Stimulated activated CD8-positive, alpha-beta memory T cell treated with anti-CD3 and anti-CD28 coated beads, Interleukin-7, amount 100 ng/mL, for 4 hours (primary cell): ENCODE data around the gene MRPL23.
"Not testable (repeated sequence)": the region's sequence is repeated elsewhere in the genome, so short reads cannot be mapped to it uniquely, and the experiment has no call there.

ENCODE experiments used
- DNase-seq, 2 donors: peaks; one replicate each; pipeline ENCODE4 v3.0.0-alpha.2; 2020; ENCODE audit warnings: low read depth in 2 of 2

MRPL23 gene

GRCh38 chr11:1933416-1934334 lies 13.5 kb upstream of the MRPL23 start:
- no peak for DNase-seq

- DNase-seq: no peak
These were observed 12.6 kb upstream of the MRPL23 start for GRCh38 chr11:1934335-1935155.

- DNase-seq: no peak
These were observed 11.7 kb upstream of the MRPL23 start for GRCh38 chr11:1935156-1936071.

GRCh38 chr11:1936072-1936780 lies 10.9 kb upstream of the MRPL23 start:
- no peak for DNase-seq

GRCh38 chr11:1936781-1937615 lies 10.1 kb upstream of the MRPL23 start:
- DNase-seq: no peak

- DNase-seq: no peak
These were observed 9.4 kb upstream of the MRPL23 start for GRCh38 chr11:1937616-1938342.

GRCh38 chr11:1938343-1939005 lies 8.7 kb upstream of the MRPL23 start:
- DNase-seq: no peak

GRCh38 chr11:1939006-1939625 lies 8.0 kb upstream of the MRPL23 start:
- no peak for DNase-seq

GRCh38 chr11:1939788-1940187 lies 7.3 kb upstream of the MRPL23 start:
- not testable (repeated sequence) for DNase-seq

GRCh38 chr11:1942558-1943260 lies 4.4 kb upstream of the MRPL23 start:
- DNase-seq: no peak

- no peak for DNase-seq
These were observed 3.6 kb upstream of the MRPL23 start for GRCh38 chr11:1943576-1943975.

GRCh38 chr11:1943977-1944376 lies 3.2 kb upstream of the MRPL23 start:
- no peak for DNase-seq

GRCh38 chr11:1947592-1948237 lies 583 bp downstream of the MRPL23 start:
- DNase-seq: no peak

GRCh38 chr11:1948389-1948788 lies 1.3 kb downstream of the MRPL23 start:
- DNase-seq: no peak

GRCh38 chr11:1949302-1949701 lies 2.2 kb downstream of the MRPL23 start:
- DNase-seq: no peak

- no peak for DNase-seq
These were observed 2.8 kb downstream of the MRPL23 start for GRCh38 chr11:1949922-1950321.

GRCh38 chr11:1952806-1953482 lies 5.8 kb downstream of the MRPL23 start:
- no peak for DNase-seq
